GM19397 (cell line): ENCODE measurements around the gene CPNE9.
A peak's percentile ranks its signal among the peaks of the same experiment; 100 is the strongest.

Experiments
- ATAC-seq: cut with Tn5 transposase; IDR thresholded peaks from one replicate; pipeline ENCODE4 v1.9.1; 2021; ENCODE audit warnings: mild to moderate bottlenecking, moderate library complexity; ENCODE audit not compliant: unreplicated experiment

The CPNE9 gene

DNA sequence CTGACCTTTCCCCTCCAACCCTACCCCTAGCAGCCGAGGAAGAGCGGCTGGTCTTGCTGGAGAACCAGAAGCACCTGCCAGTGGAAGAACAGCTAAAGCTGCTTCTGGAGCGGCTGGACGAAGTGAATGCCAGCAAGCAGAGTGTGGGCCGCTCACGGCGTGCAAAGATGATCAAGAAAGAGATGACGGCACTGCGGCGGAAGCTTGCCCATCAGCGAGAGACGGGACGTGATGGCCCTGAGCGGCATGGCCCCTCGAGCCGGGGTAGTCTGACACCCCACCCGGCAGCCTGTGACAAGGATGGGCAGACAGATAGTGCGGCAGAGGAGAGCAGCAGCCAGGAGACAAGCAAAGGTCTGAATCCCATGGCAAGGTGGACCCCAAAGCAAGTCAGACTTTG is 39.9 kb downstream of the CPNE9 start:
- no peak for ATAC-seq

DNA sequence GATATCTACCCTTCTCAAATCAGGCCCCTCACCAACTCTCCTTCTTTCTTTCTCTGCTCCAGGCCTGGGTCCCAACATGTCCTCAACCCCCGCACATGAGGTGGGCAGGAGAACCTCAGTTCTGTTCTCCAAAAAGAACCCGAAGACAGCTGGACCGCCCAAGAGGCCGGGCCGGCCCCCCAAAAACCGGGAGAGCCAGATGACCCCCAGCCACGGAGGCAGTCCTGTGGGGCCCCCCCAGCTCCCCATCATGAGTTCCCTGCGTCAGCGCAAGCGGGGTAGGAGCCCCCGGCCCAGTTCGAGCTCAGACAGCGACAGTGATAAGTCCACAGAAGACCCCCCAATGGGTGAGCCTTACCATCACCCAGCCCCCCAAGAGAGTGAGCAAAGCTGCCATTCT is 40.5 kb downstream of the CPNE9 start:
- no peak for ATAC-seq

DNA sequence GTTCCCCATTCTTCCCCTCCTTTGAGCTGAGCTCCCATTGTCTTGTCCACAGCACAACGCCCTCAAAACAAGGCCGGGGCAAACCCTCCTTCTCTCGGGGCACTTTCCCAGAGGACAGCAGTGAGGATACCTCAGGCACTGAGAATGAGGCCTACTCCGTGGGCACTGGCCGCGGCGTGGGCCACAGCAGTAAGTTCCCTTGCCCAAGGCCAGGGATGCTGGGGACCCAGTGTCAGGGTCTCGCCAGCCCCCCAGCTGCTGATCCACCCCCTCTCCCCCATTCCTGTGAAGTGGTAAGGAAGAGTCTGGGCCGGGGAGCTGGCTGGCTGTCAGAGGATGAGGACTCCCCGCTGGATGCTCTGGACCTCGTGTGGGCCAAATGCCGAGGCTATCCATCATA is 41.9 kb downstream of the CPNE9 start:
- ATAC-seq = no peak

DNA sequence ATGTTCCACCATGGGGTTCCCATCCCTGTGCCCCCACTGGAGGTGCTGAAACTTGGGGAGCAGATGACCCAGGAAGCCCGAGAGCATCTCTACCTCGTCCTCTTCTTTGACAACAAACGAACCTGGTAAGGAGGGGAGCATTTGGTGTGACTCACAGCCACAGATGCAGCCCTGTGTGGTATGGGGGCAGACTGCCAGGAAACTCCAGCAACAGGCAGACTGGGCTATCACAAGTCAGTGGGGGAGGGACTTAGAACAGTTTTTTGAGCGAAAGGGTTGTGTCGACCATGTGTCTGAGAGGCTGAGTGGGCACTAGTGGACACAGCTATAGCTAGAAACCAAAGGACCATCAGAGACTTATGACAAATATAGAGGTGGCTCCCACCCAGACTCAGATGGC is 42.7 kb downstream of the CPNE9 start:
- ATAC-seq = no peak

DNA sequence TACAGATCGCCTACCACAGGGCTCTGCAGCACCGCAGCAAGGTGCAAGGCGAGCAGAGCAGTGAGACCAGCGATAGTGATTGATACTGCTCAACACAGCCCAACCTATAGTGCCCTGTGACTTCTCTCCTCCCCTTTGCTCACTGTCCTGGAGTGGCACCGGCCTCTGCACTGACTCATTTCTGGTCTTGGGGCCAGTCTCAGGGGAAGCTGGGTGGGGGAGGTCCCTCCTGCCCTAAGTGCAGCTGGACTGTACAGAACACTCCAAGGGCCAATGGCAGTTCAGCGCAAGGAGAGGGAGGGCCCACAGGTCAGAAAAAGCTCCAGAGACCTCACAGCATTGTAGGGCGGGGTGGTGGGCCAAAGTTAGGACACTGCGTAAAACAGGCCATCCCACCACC is 43.6 kb downstream of the CPNE9 start:
- ATAC-seq = no peak

DNA sequence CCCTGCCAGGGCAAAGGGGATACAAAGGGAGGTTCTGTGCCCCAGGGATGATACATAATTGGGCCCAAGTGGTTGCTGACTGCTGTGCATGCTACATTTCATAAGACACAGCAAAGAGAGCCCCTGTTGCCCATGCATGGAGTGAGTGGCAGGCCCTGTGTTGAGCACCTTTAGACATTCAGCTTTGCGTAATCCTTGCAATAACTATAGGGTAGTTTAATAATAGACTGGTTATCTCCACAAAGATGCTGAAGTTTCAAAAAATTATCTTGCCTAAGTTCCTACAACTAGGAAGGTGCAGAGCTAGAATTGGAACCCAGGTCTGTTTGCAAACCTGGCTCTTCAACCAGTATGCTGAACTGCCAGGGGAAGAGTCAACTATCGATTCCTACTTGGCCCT is 44.4 kb downstream of the CPNE9 start:
- no peak for ATAC-seq

DNA sequence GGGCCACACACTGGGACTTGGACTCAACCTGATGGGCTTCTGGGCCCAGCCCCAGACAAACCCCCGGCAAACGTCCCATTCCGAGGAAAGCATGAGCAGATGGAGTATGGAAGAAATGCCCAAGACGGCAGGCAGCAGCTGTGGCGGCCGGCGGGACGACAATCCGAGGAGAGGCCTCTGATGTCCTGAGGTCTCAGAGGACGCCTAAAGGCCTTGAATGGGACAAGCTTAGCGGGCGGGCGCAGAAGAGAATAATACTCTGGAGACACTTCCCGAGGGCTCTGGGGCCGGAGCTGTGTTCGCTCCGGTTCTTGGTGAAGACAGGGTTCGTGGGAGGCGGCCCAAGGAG is 45.6 kb downstream of the CPNE9 start:
- no peak for ATAC-seq

DNA sequence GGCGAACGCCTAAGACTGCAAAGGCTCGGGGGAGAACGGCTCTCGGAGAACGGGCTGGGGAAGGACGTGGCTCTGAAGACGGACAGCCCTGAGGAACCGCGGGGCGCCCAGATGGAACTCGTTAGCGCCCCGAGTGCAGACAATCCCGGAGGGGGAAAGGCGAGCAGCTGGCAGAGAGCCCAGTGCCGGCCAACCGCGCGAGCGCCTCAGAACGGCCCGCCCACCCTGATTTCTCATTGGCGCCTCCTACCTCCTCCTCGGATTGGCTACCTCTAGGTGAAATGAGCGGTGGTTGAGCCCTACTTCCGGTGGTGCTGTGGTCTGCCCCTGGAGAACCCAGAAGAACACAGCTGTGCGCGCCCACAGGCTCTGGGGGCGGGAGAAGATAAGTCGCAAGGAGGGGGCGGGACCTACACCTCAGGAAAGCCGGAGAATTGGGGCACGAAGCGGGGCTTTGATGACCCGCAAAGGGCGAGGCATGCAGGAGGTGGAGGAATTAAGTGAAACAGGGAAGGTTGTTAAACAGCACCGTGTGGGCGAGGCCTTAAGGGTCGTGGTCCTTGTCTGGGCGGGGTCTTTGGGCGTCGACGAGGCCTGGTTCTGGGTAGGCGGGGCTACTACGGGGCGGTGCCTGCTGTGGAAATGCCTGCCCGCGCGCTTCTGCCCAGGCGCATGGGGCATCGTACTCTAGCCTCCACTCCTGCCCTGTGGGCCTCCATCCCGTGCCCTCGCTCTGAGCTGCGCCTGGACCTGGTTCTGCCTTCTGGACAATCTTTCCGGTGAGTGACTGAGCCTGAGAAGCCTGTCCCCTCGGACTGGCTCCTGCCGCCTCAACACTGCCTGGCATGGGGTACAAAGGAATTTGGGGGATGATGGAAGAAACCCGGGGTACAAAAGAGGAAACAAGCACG is 46.3 kb downstream of the CPNE9 start, which contains the start of gene OGG1:
OGG1 (plus strand) TSS at position 308 of the 911 bp plus-strand sequence; CDS start at position 643, 335 bp downstream.
- ATAC-seq = peak; percentile 85

DNA sequence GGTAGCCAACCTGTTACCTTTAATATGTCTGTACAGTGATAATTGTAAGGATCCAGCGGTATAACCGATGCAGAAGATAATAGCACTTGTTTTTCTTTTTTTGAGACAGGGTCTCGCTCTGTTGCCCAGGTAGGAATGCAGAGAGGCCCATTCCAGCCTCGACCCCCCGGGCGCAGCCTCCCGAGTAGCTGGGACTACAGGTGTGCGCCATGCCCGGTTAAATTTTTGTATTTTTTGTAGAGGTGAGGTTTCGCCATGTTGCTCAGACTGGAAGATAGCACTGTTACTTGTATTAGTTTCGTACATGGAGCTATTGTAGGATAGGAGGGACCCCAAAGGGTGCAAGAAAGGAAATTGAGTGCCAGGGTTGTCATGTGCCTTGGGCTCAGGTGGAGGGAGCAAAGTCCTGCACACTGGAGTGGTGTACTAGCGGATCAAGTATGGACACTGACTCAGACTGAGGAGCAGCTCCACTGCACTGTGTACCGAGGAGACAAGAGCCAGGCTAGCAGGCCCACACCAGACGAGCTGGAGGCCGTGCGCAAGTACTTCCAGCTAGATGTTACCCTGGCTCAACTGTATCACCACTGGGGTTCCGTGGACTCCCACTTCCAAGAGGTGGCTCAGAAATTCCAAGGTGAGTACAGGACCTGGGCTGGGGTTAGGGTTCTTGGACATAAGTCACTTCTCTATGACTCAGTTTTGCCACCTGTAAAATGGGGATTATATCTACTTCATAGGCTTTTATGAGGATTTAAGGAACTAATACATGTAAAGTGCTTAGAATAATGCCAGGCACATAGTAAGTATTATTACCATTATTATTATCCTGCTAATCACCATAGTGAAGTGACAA is 47.2 kb downstream of the CPNE9 start:
- no peak for ATAC-seq

DNA sequence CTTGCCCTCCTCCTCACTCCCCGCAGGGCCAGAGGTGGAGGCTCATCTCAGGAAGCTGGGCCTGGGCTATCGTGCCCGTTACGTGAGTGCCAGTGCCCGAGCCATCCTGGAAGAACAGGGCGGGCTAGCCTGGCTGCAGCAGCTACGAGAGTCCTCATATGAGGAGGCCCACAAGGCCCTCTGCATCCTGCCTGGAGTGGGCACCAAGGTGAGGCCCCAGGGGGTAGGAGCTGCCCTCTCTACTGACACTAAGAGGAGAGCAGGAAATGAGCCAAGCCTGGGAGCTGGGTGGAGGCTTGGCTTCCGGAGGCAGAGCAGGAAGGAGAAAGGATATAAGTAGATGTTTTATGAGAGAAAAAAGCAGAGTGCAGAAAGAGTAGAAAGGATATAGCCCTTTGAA is 51.0 kb downstream of the CPNE9 start:
- ATAC-seq = no peak

DNA sequence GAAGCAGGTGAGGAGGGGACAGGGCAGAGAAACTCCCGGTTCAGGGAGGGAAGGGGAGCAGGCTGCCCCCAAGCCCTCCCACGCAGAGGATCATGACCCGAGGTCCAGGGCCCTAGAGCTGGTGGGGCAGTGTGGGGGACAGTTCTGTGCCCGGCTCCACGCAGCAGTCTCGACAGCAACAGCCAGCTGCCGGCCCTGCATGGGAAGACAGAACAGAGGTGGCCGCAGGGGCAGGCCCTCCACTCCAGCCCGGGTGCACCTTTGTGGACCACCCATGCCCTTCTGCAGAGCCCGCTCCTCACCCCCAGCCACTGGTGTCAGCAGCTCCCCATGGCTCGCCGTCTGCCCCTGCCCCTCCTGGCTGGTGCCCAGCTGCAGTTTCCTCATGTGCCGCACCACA is 53.8 kb downstream of the CPNE9 start:
- ATAC-seq = no peak

DNA sequence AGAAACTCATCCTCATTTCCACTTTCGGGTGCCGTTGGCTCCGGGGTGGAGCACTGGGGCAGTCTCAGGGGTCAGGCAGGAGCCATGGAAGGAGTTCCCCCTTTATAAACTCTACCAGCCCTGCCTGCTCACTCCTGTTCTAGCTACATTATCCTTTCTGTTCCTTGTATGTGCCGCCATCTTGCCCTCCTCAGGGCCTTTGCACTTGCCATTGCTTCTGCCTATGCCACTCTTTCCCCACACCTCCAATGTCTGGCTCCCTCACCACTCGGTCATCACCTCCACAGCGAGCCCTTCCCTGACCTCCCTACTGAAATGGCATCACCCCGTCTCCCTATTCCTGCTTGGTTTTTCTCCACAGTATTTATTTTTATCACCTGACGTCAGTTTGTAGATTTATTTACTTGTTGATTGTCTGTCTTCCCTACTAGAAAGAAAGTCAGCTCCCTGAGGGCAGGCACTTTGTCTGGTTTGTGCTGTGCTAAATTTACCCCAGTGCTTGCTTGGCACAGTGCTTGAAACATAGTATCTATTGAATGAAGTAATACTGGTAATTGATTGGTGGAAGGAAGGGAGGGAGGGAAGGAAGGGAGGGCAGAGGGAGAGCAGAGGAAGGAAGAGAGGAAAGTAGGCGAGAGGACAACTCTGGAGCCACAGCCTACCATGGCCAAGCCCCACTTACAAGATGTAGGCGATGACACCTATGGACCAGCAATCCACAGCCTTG is 57.3 kb downstream of the CPNE9 start:
- ATAC-seq = no peak

DNA sequence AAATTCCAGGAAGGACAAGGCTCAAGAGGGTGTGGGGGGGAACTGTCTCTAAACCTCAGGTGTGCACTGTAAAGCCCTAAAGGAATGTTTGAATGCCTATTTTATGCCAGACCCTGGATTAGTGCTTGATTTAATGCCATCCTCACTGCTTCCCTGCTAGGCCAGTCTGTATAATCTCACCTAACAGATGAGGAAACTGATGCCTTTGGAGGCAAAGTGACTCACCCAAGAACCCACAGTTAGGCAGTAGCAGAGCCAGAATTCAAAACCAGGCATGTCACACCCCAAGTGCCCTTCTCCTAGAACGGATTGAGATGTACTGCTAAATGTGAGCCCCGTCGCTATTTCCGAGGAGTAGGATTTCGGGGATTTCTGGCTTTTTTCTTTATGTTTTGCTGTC is 58.3 kb downstream of the CPNE9 start:
- ATAC-seq = no peak

DNA sequence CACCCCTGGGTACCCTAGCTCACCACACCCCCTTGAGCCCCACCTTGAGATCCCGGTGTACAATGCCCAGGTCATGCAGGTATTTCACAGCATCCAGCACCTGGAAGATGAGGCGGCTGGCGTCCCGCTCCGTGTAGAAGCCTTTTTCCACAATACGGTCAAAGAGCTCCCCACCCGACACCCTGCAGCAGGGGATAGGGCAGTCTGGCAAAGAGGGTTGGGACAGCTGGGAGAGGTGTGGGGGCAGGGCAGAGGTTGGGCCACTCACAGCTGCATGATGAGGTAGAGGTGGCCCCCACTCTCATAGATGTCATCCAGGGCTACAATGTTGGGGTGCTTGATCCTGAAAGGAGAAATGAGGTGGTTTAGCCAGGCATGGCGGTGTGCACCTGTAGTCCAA is 59.2 kb downstream of the CPNE9 start:
- no peak for ATAC-seq

DNA sequence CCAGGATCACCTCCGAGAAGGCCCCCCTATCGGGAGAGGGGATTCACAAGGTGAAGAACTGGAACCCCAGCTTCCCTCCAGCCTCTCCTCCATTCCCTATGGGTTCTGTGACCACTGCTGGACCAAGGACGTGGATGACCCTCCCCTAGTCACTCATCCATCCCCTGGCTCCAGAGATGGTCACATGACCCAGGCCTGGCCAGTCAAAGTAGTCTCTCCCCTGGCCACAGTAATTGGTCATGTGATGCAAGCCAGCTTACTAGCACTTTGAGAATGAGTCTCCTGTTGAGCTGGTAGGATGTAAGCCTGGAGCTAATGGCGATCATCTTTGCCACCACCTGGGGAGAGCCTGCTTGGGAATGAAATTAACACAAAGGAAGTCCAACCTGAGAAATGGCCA is 62.2 kb downstream of the CPNE9 start:
- ATAC-seq = no peak

DNA sequence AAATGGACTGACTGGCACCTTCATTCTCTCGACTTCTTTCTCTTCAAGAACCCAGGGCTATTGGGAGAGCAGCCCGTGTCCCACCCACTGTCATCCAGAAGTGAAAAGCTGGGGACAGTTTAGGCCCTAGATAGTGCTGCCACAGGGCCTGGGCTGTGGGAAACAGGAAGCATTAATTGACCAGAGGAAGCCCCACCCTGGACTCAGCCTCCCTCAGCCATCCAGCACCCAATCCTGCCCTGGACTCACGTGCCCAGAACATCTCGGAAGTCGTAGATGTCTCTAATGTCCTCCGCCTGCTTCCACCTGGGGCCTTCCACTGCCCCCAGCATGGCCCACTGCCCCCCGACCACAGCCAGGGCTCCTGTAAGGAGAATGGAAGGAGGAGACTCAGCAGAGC is 63.8 kb downstream of the CPNE9 start:
- ATAC-seq = no peak

DNA sequence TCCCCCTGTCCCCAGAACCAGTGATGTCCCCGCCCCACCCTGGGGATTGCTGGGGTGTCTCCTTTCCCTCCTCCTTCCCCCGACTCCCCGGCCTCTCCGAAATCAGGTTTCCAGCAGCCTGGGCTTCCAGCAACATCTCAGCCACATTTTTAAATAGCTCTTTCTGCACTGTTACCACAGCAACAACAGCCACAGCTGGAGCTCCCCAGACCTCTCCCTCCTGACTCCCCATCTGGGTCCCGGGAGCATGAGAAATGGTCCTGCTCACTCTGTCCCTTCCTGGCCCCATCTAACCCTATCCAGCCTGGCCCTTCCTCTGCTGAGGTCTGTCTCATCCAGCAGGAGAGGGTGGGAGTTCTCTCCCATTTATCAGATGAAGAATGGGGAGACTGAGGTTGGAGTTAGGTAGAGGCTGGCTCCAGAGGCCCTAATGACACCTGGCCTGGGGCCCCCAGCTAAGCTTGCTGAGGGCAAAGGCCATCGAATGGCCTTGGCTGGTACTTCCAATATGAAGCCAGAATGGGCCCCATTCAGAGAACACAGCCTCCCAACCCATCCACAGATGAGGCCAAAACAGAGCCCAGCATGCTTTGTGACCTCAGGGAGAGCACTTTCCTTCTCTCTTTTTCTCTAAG is 64.6 kb downstream of the CPNE9 start:
- ATAC-seq = no peak

DNA sequence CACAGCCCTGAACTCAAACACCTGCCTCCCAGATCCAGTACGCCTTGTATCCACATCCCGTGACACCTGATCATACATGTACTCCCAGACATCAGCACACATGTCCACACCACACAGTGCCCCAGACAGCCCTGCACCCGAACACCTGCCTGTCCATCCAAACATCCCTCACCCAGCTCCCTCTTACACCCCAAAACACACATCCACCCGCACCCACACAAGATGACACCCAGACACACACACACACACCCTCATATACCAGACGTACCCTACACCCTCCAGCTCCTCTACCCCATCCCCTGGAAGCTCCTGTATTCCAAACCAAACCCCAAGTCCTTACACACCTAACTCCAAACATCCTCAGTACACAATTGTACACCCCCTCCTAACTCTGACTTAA is 65.4 kb downstream of the CPNE9 start:
- ATAC-seq = no peak

DNA sequence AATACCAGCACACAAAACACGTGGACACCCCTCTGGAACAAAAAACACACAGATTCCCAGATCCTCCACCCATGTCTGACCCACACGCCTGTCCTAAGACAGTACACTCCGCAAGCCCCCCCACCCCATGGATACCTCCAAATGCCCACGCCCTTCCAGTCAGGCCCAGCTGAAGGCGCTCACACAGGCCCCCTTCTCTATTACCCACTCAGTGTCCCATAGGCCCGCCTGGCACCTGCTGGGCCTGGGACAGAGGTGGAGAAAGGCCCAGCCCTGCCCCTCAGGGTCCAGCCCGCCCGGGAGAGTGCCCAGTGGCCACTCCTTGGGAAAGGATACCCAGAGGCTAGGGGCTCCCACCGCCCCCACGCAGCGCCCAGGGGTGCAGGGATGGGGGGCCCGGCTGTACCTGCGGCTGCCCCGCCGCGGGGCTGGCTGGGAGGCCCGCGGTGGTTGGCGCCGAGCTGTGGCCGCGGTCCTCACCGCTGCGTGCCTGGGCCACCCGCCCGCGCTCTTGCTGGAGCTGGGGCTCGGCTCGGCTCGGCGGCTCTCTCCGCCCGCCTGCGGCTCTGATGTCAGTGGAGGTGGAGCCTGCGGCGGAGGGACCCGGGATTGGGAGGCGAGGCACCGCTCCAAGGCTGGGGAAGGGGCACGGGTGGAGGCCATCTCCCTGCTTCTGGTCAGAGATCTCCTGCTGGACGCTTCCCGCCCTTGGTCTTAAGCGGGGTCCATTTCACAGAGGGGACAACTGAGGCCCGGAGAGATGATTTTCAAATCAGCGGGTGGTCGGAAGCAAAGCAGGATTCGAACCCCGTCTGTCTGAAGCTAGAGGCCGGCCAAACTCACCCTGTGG is 66.0 kb downstream of the CPNE9 start, which contains the start of gene CAMK1:
CAMK1 (minus strand) TSS at position 522 of the 850 bp plus-strand sequence. CDS start 2,198 bp downstream, outside the sequence.
- no peak for ATAC-seq

DNA sequence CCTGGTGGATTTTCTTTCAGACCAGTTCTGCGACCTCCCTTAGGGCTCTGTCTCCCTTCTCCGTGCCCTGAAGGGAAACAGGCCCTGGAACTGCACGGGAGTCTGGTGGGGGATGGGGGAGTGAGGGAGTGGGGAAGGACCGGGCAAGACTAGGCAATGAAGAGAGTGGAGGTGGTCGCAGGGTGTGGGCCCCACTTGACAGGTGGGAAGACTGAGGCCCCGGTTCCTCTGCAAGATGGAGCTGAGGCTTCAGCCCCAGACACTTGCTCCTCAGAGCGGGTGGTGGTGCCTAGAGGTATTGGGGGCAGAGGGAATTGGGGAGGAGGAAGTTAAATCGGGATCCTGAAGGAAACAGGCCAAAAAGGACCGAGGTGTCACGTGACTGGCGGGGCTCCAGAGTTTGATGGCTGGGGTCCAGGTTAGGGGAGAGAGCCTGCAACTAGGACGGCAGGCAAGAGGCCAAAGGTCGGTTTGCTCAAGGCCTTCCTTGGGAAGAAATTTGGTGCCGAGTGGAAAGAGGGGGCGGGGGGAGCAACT is 66.7 kb downstream of the CPNE9 start:
- ATAC-seq = no peak
